ENCODE measurements around the gene HOXB5. TPM values are rescaled to one million over a fixed set of nuclear protein-coding genes. Genes with fewer than 3 reads are reported as not detected.

The HOXB5 gene
- polyA plus RNA-seq, 10 donors: 0.60 to 7.2 (median 3.0) TPM

- DNase-seq: no peak
Measured at GRCh38 chr17:48591255-48592056, 2.1 kb downstream of the HOXB5 start.

- DNase-seq: no peak
Measured at GRCh38 chr17:48590607-48591161, 2.9 kb downstream of the HOXB5 start.

- no peak for DNase-seq
Measured at GRCh38 chr17:48589831-48590606, 3.6 kb downstream of the HOXB5 start, which contains the start of gene HOXB3. Gene HOXB3 (minus strand): TSS chr17:48590241. CDS start chr17:48552474, 37,767 bp downstream.

- no peak for DNase-seq
Measured at GRCh38 chr17:48589060-48589830, 4.3 kb downstream of the HOXB5 start.

- DNase-seq: no peak
Measured at GRCh38 chr17:48588528-48588927, 5.1 kb downstream of the HOXB5 start.

GRCh38 chr17:48588074-48588415 is 5.5 kb downstream of the HOXB5 start:
- DNase-seq: no peak

- no peak for DNase-seq
Measured at GRCh38 chr17:48587276-48588073, 6.1 kb downstream of the HOXB5 start.

- no peak for DNase-seq
Measured at GRCh38 chr17:48586355-48587258, 7.0 kb downstream of the HOXB5 start.

- DNase-seq: no peak
Measured at GRCh38 chr17:48584223-48584741, 9.3 kb downstream of the HOXB5 start.

GRCh38 chr17:48583708-48584222 is 9.8 kb downstream of the HOXB5 start:
- DNase-seq: no peak

GRCh38 chr17:48582750-48583069 is 10.9 kb downstream of the HOXB5 start:
- no peak for DNase-seq

GRCh38 chr17:48579760-48580554 is 13.6 kb downstream of the HOXB5 start:
- DNase-seq: peak in 1 of 3 donors; percentile 74

- peak in 1 of 3 donors; percentile 68 for DNase-seq
Measured at GRCh38 chr17:48579471-48579759, 14.2 kb downstream of the HOXB5 start.

- no peak for DNase-seq
Measured at GRCh38 chr17:48578616-48579470, 14.7 kb downstream of the HOXB5 start.

- peak; percentile 80 to 89 (median 83) for DNase-seq
Measured at GRCh38 chr17:48577946-48578615, 15.5 kb downstream of the HOXB5 start, which contains the start of gene HOXB4. Gene HOXB4 (minus strand): TSS chr17:48578350. CDS start chr17:48578319, 31 bp downstream.

- DNase-seq: no peak
Measured at GRCh38 chr17:48577330-48577945, 16.1 kb downstream of the HOXB5 start.

All from muscle of back (tissue), 11 donors.